Upper lobe of left lung (tissue), 4 donors: ENCODE measurements around the gene JMJD4.

Experiments used
- CTCF ChIP-seq, 6 experiments: fragments of 450-650 bp in 4 of 6; fragments of 200-600 bp in 2 of 6; sonication (generic) in 2 of 6; IDR thresholded peaks; one replicate each; pipeline ENCODE4 v1.5.1; 2016 to 2019; ENCODE audit warnings: antibody characterized with exemption in 6 of 6
- POLR2AphosphoS5 ChIP-seq, 2 donors: sonication (generic); formaldehyde crosslinking; IDR thresholded peaks; one replicate each; pipeline ENCODE4 v1.5.1; 2017; ENCODE audit warnings: antibody characterized with exemption in 2 of 2

- no peak for TF ChIP-seq CTCF (IDR thresholded peaks at IDR 0.05)
- no peak for TF ChIP-seq POLR2AphosphoS5 (IDR thresholded peaks at IDR 0.05)
Observed at GRCh38 chr1:227729144-227729880, 5.8 kb downstream of the JMJD4 start.
